GM12878 (cell line): ENCODE measurements around the gene HIVEP1. TPM values are rescaled to one million over a fixed set of nuclear protein-coding genes. Genes with fewer than 3 reads are reported as not detected.

Source experiments
- CHD1 ChIP-seq: IDR thresholded peaks from 2 replicates; pipeline ENCODE4 v1.6.1; 2012; ENCODE audit warnings: low read depth, low read length, improper control_type of control experiment
- GATAD2B ChIP-seq: fragments of 450-650 bp; conservative IDR thresholded peaks from 2 replicates; pipeline ENCODE4 v1.6.1; 2017; ENCODE audit warnings: low read depth, mild to moderate bottlenecking, moderate library complexity
- IKZF2 ChIP-seq, 2 experiments: fragments of 450-650 bp; IDR thresholded peaks; 2 replicates each; pipeline ENCODE4 v1.6.1; 2017; ENCODE audit warnings: mild to moderate bottlenecking in 2 of 2, moderate library complexity in 2 of 2
- MEF2A ChIP-seq: IDR thresholded peaks from 2 replicates; pipeline ENCODE4 v1.6.1; 2011; ENCODE audit warnings: low read depth, mild to moderate bottlenecking, low read length, moderate library complexity; ENCODE audit not compliant: insufficient read depth
- NR2C2 ChIP-seq: IDR thresholded peaks from 2 replicates; pipeline ENCODE4 v1.6.1; 2011; ENCODE audit warnings: borderline replicate concordance, low read depth; ENCODE audit not compliant: control insufficient read depth, insufficient read length
- PAX5 ChIP-seq: IDR thresholded peaks from 2 replicates; pipeline ENCODE4 v1.6.1; 2011; ENCODE audit warnings: low read depth, low read length, borderline replicate concordance
- TCF3 ChIP-seq: IDR thresholded peaks from 2 replicates; pipeline ENCODE4 v1.6.1; 2012; ENCODE audit warnings: low read depth, mild to moderate bottlenecking, low read length, borderline replicate concordance; ENCODE audit not compliant: insufficient read depth
- polyA plus RNA-seq, 11 experiments: library from polyadenylated mRNA; depleted of rRNA in 4 of 11; unstranded in 6 of 11; stranded (reverse) in 5 of 11; fragments of >200 nt; fragmentation: Nextera tagmentation in 4 of 11; fragmentation: Illumina TruSeq in 1 of 11; extraction: Ambion mirVana in 4 of 11; extraction: Trizol in 1 of 11; gene quantifications; 1 replicate in 1 of 11; 2 replicates in 10 of 11; pipeline versions ENCODE4 v1.2.1 to v1.2.3, GENCODE V29; 2011 to 2016; ENCODE audit warnings: inconsistent platforms in 2 of 11, missing spikeins in 2 of 11, low read depth in 1 of 11
- total RNA-seq, 4 experiments: library from RNA; depleted of rRNA in 3 of 4; stranded (reverse); fragments of >200 nt in 3 of 4; fragmentation: Illumina TruSeq in 1 of 4; extraction: Trizol in 1 of 4; gene quantifications; 2 replicates each; pipeline versions ENCODE4 v1.2.1 to v1.2.3, GENCODE V29; 2013 to 2021
- TF ChIP-seq, protein P1 (sequence below): fragments of 450-650 bp; IDR thresholded peaks from 2 replicates; pipeline ENCODE4 v1.6.1; 2017; ENCODE audit warnings: mild to moderate bottlenecking
- TF ChIP-seq, protein P2 (sequence below): fragments of 450-650 bp; IDR thresholded peaks from 2 replicates; pipeline ENCODE4 v1.6.1; 2018; ENCODE audit warnings: mild to moderate bottlenecking, low read depth, moderate library complexity; ENCODE audit not compliant: partially characterized antibody
- TF ChIP-seq, protein P3 (sequence below): fragments of 450-650 bp; IDR thresholded peaks from 2 replicates; pipeline ENCODE4 v1.6.1; 2017; ENCODE audit warnings: borderline replicate concordance
- TF ChIP-seq, protein P4 (sequence below): IDR thresholded peaks from 2 replicates; pipeline ENCODE4 v1.6.1; 2012; ENCODE audit warnings: low read depth, low read length, improper control_type of control experiment
- TF ChIP-seq, protein P5 (sequence below): fragments of 450-650 bp; IDR thresholded peaks from 2 replicates; pipeline ENCODE4 v1.6.1; 2017; ENCODE audit warnings: low read depth, mild to moderate bottlenecking, moderate library complexity

Gene HIVEP1
- total and polyA plus RNA-seq, 10 of the 15 experiments (the other 5 are each of a cell fraction or from before 2014, with no cell fraction given): 4.3 to 37.5 (median 21.6) TPM

DNA sequence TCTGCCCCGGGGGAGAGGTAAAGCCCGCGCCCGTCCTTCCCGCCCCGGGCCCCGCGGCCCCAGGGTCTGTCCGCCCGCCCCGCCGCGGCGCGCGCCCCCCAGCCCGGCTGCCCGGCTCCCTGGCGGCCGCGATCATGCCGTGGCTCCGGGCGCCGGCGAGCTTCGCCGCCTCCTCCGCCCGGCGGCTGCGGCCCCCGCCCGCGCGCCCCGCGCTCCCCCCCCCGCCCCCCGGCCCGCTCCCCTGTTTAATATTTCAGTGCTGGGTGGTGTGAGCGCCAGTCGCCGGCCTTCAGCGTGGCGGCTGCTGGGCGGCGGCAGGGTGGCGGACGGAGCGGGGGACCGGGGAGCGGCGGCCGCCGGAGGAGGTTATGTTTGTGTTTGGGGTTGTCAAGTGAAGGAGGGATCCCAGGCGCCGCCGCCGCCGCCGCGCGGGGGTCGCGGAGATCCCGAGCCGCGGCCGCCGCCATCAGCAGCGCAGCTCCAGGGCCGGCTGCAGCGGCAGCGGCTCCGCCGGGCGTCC, at the start of gene HIVEP1 (continued):
- no peak for TF ChIP-seq CHD1
- TF ChIP-seq GATAD2B: no peak
- TF ChIP-seq, protein P1, sequence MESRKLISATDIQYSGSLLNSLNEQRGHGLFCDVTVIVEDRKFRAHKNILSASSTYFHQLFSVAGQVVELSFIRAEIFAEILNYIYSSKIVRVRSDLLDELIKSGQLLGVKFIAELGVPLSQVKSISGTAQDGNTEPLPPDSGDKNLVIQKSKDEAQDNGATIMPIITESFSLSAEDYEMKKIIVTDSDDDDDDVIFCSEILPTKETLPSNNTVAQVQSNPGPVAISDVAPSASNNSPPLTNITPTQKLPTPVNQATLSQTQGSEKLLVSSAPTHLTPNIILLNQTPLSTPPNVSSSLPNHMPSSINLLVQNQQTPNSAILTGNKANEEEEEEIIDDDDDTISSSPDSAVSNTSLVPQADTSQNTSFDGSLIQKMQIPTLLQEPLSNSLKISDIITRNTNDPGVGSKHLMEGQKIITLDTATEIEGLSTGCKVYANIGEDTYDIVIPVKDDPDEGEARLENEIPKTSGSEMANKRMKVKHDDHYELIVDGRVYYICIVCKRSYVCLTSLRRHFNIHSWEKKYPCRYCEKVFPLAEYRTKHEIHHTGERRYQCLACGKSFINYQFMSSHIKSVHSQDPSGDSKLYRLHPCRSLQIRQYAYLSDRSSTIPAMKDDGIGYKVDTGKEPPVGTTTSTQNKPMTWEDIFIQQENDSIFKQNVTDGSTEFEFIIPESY: no peak
- TF ChIP-seq MEF2A: no peak
- no peak for TF ChIP-seq IKZF2 (IDR thresholded peaks at IDR 0.05)
- TF ChIP-seq NR2C2: no peak
- TF ChIP-seq PAX5: no peak
- TF ChIP-seq, protein P2, sequence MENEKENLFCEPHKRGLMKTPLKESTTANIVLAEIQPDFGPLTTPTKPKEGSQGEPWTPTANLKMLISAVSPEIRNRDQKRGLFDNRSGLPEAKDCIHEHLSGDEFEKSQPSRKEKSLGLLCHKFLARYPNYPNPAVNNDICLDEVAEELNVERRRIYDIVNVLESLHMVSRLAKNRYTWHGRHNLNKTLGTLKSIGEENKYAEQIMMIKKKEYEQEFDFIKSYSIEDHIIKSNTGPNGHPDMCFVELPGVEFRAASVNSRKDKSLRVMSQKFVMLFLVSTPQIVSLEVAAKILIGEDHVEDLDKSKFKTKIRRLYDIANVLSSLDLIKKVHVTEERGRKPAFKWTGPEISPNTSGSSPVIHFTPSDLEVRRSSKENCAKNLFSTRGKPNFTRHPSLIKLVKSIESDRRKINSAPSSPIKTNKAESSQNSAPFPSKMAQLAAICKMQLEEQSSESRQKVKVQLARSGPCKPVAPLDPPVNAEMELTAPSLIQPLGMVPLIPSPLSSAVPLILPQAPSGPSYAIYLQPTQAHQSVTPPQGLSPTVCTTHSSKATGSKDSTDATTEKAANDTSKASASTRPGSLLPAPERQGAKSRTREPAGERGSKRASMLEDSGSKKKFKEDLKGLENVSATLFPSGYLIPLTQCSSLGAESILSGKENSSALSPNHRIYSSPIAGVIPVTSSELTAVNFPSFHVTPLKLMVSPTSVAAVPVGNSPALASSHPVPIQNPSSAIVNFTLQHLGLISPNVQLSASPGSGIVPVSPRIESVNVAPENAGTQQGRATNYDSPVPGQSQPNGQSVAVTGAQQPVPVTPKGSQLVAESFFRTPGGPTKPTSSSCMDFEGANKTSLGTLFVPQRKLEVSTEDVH: no peak
- TF ChIP-seq, protein P3, sequence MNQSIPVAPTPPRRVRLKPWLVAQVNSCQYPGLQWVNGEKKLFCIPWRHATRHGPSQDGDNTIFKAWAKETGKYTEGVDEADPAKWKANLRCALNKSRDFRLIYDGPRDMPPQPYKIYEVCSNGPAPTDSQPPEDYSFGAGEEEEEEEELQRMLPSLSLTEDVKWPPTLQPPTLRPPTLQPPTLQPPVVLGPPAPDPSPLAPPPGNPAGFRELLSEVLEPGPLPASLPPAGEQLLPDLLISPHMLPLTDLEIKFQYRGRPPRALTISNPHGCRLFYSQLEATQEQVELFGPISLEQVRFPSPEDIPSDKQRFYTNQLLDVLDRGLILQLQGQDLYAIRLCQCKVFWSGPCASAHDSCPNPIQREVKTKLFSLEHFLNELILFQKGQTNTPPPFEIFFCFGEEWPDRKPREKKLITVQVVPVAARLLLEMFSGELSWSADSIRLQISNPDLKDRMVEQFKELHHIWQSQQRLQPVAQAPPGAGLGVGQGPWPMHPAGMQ: no peak
- TF ChIP-seq, protein P4, sequence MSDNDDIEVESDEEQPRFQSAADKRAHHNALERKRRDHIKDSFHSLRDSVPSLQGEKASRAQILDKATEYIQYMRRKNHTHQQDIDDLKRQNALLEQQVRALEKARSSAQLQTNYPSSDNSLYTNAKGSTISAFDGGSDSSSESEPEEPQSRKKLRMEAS: no peak
- TF ChIP-seq TCF3: no peak
- TF ChIP-seq, protein P5, sequence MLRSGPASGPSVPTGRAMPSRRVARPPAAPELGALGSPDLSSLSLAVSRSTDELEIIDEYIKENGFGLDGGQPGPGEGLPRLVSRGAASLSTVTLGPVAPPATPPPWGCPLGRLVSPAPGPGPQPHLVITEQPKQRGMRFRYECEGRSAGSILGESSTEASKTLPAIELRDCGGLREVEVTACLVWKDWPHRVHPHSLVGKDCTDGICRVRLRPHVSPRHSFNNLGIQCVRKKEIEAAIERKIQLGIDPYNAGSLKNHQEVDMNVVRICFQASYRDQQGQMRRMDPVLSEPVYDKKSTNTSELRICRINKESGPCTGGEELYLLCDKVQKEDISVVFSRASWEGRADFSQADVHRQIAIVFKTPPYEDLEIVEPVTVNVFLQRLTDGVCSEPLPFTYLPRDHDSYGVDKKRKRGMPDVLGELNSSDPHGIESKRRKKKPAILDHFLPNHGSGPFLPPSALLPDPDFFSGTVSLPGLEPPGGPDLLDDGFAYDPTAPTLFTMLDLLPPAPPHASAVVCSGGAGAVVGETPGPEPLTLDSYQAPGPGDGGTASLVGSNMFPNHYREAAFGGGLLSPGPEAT: no peak
